SU-DHL-6 (cell line): ENCODE measurements around the gene DIP2C.

ENCODE experiments used
- CTCF ChIP-seq: fragments of 200-600 bp; sonication (generic); IDR thresholded peaks from one replicate; pipeline ENCODE4 v1.5.1; 2017; ENCODE audit warnings: antibody characterized with exemption, mild to moderate bottlenecking, low read length, moderate library complexity; ENCODE audit not compliant: insufficient read depth, poor library complexity, severe bottlenecking
- EZH2phosphoT487 ChIP-seq: fragments of 200-600 bp; sonication (generic), shearing (Covaris generic); conservative IDR thresholded peaks from 2 replicates; pipeline ENCODE4 v1.6.1; 2018; ENCODE audit warnings: mild to moderate bottlenecking, antibody characterized with exemption, low read length, moderate library complexity, mixed read lengths

- TF ChIP-seq CTCF (no peak), EZH2phosphoT487 (no peak)
Measured at GRCh38 chr10:488933-489215, 200.6 kb downstream of the DIP2C start.
